K562 (cell line): ENCODE data around the gene HSPE1. TPM values are rescaled to one million over a fixed set of nuclear protein-coding genes. Genes with fewer than 3 reads are reported as not detected.
A peak's percentile ranks its signal among the peaks of the same experiment; 100 is the strongest.

Experiments used
- ATF6 ChIP-seq: sonication (generic); formaldehyde crosslinking; IDR thresholded peaks from 2 replicates; pipeline ENCODE4 v1.4.0; 2020; ENCODE audit warnings: mild to moderate bottlenecking, missing genetic modification reagents
- EP400 ChIP-seq: fragments of 450-650 bp; IDR thresholded peaks from 2 replicates; pipeline ENCODE4 v1.6.1; 2017; ENCODE audit warnings: antibody characterized with exemption, mild to moderate bottlenecking, moderate library complexity
- FOXA1 ChIP-seq: fragments of 450-650 bp; IDR thresholded peaks from 2 replicates; pipeline ENCODE4 v1.6.1; 2016; ENCODE audit warnings: mild to moderate bottlenecking, borderline replicate concordance
- HINFP ChIP-seq: fragments of 450-650 bp; conservative IDR thresholded peaks from 2 replicates; pipeline ENCODE4 v1.6.1; 2016; ENCODE audit warnings: missing genetic modification characterization, low read depth, mild to moderate bottlenecking, control low read depth, missing compliant biosample characterization
- HMGN3 ChIP-seq: IDR thresholded peaks from 2 replicates; pipeline ENCODE4 v1.6.1; 2011; ENCODE audit warnings: borderline replicate concordance, low read depth, mild to moderate bottlenecking, mixed read lengths, low read length; ENCODE audit not compliant: insufficient read length; ENCODE audit errors: extremely low read depth
- MAFK ChIP-seq: IDR thresholded peaks from 2 replicates; pipeline ENCODE4 v1.6.1; 2011; ENCODE audit warnings: low read length, improper control_type of control experiment
- NCOA1 ChIP-seq: fragments of 450-650 bp; IDR thresholded peaks from 2 replicates; pipeline ENCODE4 v1.6.1; 2016; ENCODE audit warnings: low read depth
- PYGO2 ChIP-seq: fragments of 450-650 bp; IDR thresholded peaks from 2 replicates; pipeline ENCODE4 v1.6.1; 2016; ENCODE audit warnings: mild to moderate bottlenecking, missing genetic modification characterization, moderate library complexity, missing compliant biosample characterization
- RFX1 ChIP-seq: fragments of 450-650 bp; IDR thresholded peaks from 2 replicates; pipeline ENCODE4 v1.6.1; 2016; ENCODE audit warnings: mild to moderate bottlenecking, moderate library complexity
- SIX5 ChIP-seq, 2 experiments: IDR thresholded peaks; 2 replicates each; pipeline ENCODE4 v1.6.1; 2011; ENCODE audit warnings: low read length in 2 of 2, borderline replicate concordance in 1 of 2, low read depth in 1 of 2, mild to moderate bottlenecking in 1 of 2, moderate library complexity in 1 of 2; ENCODE audit not compliant: insufficient read depth in 1 of 2
- THRB ChIP-seq: fragments of 450-650 bp; formaldehyde crosslinking; conservative IDR thresholded peaks from 2 replicates; pipeline ENCODE4 v1.4.0; 2022; ENCODE audit warnings: mild to moderate bottlenecking, missing genetic modification characterization
- ZFP1 ChIP-seq: fragments of 450-650 bp; formaldehyde crosslinking; IDR thresholded peaks from 2 replicates; pipeline ENCODE4 v1.4.0; 2020; ENCODE audit warnings: mild to moderate bottlenecking, mixed read lengths
- ZNF318 ChIP-seq, 2 experiments: fragments of 450-650 bp; IDR thresholded peaks; 2 replicates each; pipeline ENCODE4 v1.6.1; 2016; ENCODE audit warnings: mild to moderate bottlenecking in 2 of 2, borderline replicate concordance in 1 of 2, low read depth in 1 of 2, moderate library complexity in 1 of 2
- polyA plus RNA-seq, 8 experiments: library from polyadenylated mRNA; depleted of rRNA in 4 of 8; stranded (reverse) in 5 of 8; unstranded in 3 of 8; fragments of >200 nt; fragmentation: Nextera tagmentation in 2 of 8; fragmentation: Illumina TruSeq in 1 of 8; extraction: Ambion mirVana in 2 of 8; extraction: Trizol in 1 of 8; gene quantifications; 2 replicates each; pipeline versions ENCODE4 v1.2.1 to v1.2.3, GENCODE V29; 2011 to 2014; ENCODE audit warnings: inconsistent platforms in 1 of 8, missing spikeins in 1 of 8
- total RNA-seq, 7 experiments: library from RNA; depleted of rRNA in 6 of 7; stranded (reverse); fragments of >200 nt in 6 of 7; fragmentation: Illumina TruSeq in 2 of 7; extraction: Trizol in 2 of 7; gene quantifications; 2 replicates each; pipeline versions ENCODE4 v1.2.1 to v1.2.3, GENCODE V29; 2011 to 2021; ENCODE audit warnings: low replicate concordance in 1 of 7

HSPE1 gene
- total and polyA plus RNA-seq, 9 of the 15 experiments (the other 6 are each of a cell fraction or from before 2014, with no cell fraction given) = 223 to 1,007 (median 612) TPM

- TF ChIP-seq PYGO2 (tag) = no peak
- no peak for TF ChIP-seq ZFP1 (CRISPR knock-in tag)
- 0 out of 2 replicates have a peak, but pooled peaks have one; percentile 26 for TF ChIP-seq THRB (CRISPR knock-in tag)
- no peak for TF ChIP-seq ZNF318 (IDR thresholded peaks at IDR 0.05; ENCODE audit: borderline replicate concordance in 1 of 2, low read depth in 1 of 2)
- TF ChIP-seq SIX5 (IDR thresholded peaks at IDR 0.05; ENCODE audit: borderline replicate concordance in 1 of 2, insufficient read depth in 1 of 2, low read depth in 1 of 2, low read length in 2 of 2) = no peak
- TF ChIP-seq MAFK = no peak
- TF ChIP-seq ATF6 (CRISPR knock-in tag) = no peak
- TF ChIP-seq RFX1 = no peak
- peak; percentile 93 for TF ChIP-seq EP400
- no peak for TF ChIP-seq FOXA1
- peak; percentile 72 for TF ChIP-seq NCOA1
- TF ChIP-seq HMGN3 = peak; percentile 34
- peak; percentile 89 for TF ChIP-seq HINFP (tag)
These were observed 46.9 kb upstream of the HSPE1 start, which contains the start of gene COQ10B (continued) for GRCh38 chr2:197453123-197453913.
